RPMI7951 (cell line): ENCODE measurements around the gene WBP2. TPM values are rescaled to one million over a fixed set of nuclear protein-coding genes. Genes with fewer than 3 reads are reported as not detected.

Source experiments
- DNase-seq: peaks from one replicate; pipeline ENCODE4 v3.0.0-alpha.2; 2012; ENCODE audit warnings: low read depth
- total RNA-seq: library from RNA; depleted of rRNA; stranded (reverse); fragments of >200 nt; shearing (Covaris generic); gene quantifications from 2 replicates; pipeline ENCODE4 v1.2.3, GENCODE V29; 2014; rRNA removed

Gene WBP2
- 21.9 and 24.9 TPM in 2 replicates for total RNA-seq

GRCh38 chr17:75855310-75856061 lies at the start of gene WBP2:
Gene WBP2, minus strand, starts transcription at chr17:75855335. Its CDS starts 38 bp downstream, at chr17:75855297.
- DNase-seq: peak; percentile 99

- no peak for DNase-seq
These were observed 47.3 kb upstream of the WBP2 start for GRCh38 chr17:75902406-75902805.

- DNase-seq: no peak
These were observed 46.6 kb upstream of the WBP2 start for GRCh38 chr17:75901727-75902126.

- no peak for DNase-seq
These were observed 45.8 kb upstream of the WBP2 start for GRCh38 chr17:75900691-75901533.

GRCh38 chr17:75899767-75900468 lies 44.8 kb upstream of the WBP2 start:
- DNase-seq: no peak

GRCh38 chr17:75899353-75899752 lies 44.2 kb upstream of the WBP2 start:
- DNase-seq: no peak

- no peak for DNase-seq
These were observed 43.7 kb upstream of the WBP2 start for GRCh38 chr17:75898791-75899190.

- no peak for DNase-seq
These were observed 42.9 kb upstream of the WBP2 start for GRCh38 chr17:75898065-75898464.

GRCh38 chr17:75897160-75898019 lies 42.3 kb upstream of the WBP2 start:
- no peak for DNase-seq

GRCh38 chr17:75896415-75897159 lies 41.5 kb upstream of the WBP2 start, which contains the start of gene TRIM65:
Gene TRIM65, minus strand, starts transcription at chr17:75896951. Its CDS starts 14 bp downstream, at chr17:75896937.
- peak; percentile 78 for DNase-seq

- DNase-seq: peak; percentile 18
These were observed 40.4 kb upstream of the WBP2 start for GRCh38 chr17:75895370-75896155.

GRCh38 chr17:75894049-75894733 lies 39.1 kb upstream of the WBP2 start:
- no peak for DNase-seq

GRCh38 chr17:75893305-75894048 lies 38.3 kb upstream of the WBP2 start:
- DNase-seq: no peak

- no peak for DNase-seq
These were observed 37.6 kb upstream of the WBP2 start for GRCh38 chr17:75892556-75893224.

GRCh38 chr17:75891605-75892555 lies 36.7 kb upstream of the WBP2 start:
- DNase-seq: no peak

- no peak for DNase-seq
These were observed 36.0 kb upstream of the WBP2 start for GRCh38 chr17:75891022-75891604.
